Measurements from ENCODE around the gene NCL. TPM values are rescaled to one million over a fixed set of nuclear protein-coding genes. Genes with fewer than 3 reads are reported as not detected.

Gene NCL
- total and polyA plus RNA-seq, 7 donors, result 221 to 632 (median 382) TPM

DNA sequence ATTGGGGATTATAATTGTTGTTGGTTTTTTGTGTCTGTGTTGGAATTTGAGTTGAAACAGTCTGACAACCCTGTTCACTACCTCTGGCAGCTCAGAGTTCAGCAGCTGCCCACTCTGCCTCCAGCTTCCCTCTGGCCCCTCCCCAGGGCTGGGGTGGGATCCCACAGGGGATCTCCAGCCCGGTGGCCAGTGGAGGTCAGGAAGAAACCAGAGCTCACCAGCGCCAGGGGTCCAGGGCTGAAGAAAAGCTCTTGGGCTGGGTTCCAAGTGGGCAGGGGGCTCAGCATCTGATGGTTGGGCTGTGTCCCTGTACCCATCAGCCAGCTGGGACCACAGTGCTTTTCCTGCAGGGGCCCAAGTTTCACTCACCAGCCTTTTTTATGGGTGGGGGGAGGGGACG is 16.5 kb upstream of the NCL start:
- Histone ChIP-seq H3K27me3 (ENCODE audit: insufficient read depth in 3 of 3, low read length in 2 of 3) (no peaks in the 10 kb centered on the region), H3K4me3 (no peak overlapping the region), H3K27ac (no peak overlapping the region), H3K36me3 (ENCODE audit: insufficient read depth in 1 of 2, low read depth in 1 of 2) (no peaks in the 10 kb centered on the region), H3K4me1 (no peaks in the 10 kb centered on the region), H3K9me3 (no peaks in the 10 kb centered on the region)
- 57 to 72% (median 64%) methylated on average over 3 of the region's 3 CpGs for WGBS, 3 donors
- TF ChIP-seq, protein P1, sequence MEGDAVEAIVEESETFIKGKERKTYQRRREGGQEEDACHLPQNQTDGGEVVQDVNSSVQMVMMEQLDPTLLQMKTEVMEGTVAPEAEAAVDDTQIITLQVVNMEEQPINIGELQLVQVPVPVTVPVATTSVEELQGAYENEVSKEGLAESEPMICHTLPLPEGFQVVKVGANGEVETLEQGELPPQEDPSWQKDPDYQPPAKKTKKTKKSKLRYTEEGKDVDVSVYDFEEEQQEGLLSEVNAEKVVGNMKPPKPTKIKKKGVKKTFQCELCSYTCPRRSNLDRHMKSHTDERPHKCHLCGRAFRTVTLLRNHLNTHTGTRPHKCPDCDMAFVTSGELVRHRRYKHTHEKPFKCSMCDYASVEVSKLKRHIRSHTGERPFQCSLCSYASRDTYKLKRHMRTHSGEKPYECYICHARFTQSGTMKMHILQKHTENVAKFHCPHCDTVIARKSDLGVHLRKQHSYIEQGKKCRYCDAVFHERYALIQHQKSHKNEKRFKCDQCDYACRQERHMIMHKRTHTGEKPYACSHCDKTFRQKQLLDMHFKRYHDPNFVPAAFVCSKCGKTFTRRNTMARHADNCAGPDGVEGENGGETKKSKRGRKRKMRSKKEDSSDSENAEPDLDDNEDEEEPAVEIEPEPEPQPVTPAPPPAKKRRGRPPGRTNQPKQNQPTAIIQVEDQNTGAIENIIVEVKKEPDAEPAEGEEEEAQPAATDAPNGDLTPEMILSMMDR (IDR thresholded peaks at IDR 0.05), result no peak
- intact Hi-C loops (cut with DNase I), result loop anchor here in 1 of 2 donors (5.0 kb wide), 1 partner anchor 77 kb away; no protein-coding TSS in a partner anchor
- DNase-seq (no peak), ATAC-seq (no peak)

DNA sequence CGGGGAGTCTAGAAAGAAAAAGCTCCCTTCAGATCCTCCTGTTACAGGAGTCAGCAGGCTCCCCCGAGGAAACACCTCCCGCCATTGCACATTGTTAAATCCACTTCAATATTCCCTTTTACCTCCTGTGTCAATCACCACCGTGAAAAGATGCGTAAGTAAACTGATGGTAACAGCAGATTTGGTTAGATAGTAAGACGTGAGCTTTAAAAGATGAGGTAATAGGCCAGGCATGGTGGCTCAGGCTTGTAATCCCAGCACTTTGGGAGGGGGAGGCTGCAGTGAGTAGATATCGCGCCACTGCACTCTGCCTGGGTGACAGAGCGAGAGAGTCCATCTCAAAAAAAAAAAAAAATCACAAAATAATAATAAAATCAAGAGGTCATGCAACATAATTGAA is 15.2 kb upstream of the NCL start:
- no peaks in the 10 kb centered on the region for H3K4me1 ChIP-seq
- ATAC-seq (no peak), DNase-seq (no peak)
- no peak overlapping the region for H3K27ac ChIP-seq
- intact Hi-C loops (cut with DNase I), result no loop called here
- H3K9me3 ChIP-seq, result no peaks in the 10 kb centered on the region
- no peaks in the 10 kb centered on the region for H3K36me3 ChIP-seq (ENCODE audit: insufficient read depth in 1 of 2, low read depth in 1 of 2)
- TF ChIP-seq, protein P1 (IDR thresholded peaks at IDR 0.05), result no peak
- WGBS, 3 donors, result 84 to 90% (median 87%) methylated on average over 9 of the region's 9 CpGs
- H3K4me3 ChIP-seq, result no peak overlapping the region
- H3K27me3 ChIP-seq (ENCODE audit: insufficient read depth in 3 of 3, low read length in 2 of 3), result no peaks in the 10 kb centered on the region

DNA sequence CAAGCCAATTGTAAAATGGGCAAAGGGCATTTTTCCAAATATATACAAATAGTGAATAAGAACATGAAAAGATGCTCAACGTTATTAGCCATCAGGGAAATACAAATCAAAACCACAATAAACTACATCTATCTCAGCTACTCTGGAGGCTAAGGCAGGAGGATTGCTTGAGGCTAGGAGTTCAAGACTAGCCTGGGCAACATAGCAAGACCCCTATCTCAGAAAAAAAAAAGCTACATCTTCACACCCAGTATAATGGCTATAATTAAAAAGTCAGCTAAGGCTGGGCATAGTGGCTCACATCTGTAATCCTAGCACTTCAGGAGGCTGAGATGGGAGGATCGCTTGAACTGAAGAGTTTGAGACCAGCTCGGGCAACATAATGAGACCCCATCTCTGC is 12.6 kb upstream of the NCL start:
- ATAC-seq (no peak), DNase-seq (no peak)
- H3K9me3 ChIP-seq, result no peaks in the 10 kb centered on the region
- TF ChIP-seq, protein P1 (IDR thresholded peaks at IDR 0.05), result no peak
- no peak overlapping the region for H3K27ac ChIP-seq
- no peaks in the 10 kb centered on the region for H3K36me3 ChIP-seq (ENCODE audit: insufficient read depth in 1 of 2, low read depth in 1 of 2)
- WGBS, 3 donors, result 78 to 84% (median 83%) methylated on average over 3 of the region's 3 CpGs
- intact Hi-C loops (cut with DNase I), result no loop called here
- H3K27me3 ChIP-seq (ENCODE audit: insufficient read depth in 3 of 3, low read length in 2 of 3), result no peaks in the 10 kb centered on the region
- H3K4me1 ChIP-seq, result no peaks in the 10 kb centered on the region
- no peak overlapping the region for H3K4me3 ChIP-seq

DNA sequence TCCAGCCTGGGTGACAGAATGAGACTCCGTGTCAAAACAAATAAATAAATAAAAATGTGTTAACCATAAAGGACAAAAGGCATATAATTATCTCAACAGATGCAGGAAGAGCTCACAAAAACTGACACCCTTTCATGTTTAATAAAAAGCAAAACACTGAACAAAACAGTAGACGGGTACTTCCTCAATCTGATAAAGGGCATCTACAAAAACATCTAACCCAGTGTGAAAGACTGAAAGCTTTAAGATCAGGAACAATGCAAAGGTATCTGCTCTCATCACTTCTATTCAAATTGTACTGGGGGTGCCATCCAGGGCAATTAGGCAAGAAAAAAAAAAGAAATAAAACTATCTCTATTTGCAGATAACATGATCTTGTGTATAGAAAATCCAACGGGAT is 11.7 kb upstream of the NCL start:
- ATAC-seq, result no peak

DNA sequence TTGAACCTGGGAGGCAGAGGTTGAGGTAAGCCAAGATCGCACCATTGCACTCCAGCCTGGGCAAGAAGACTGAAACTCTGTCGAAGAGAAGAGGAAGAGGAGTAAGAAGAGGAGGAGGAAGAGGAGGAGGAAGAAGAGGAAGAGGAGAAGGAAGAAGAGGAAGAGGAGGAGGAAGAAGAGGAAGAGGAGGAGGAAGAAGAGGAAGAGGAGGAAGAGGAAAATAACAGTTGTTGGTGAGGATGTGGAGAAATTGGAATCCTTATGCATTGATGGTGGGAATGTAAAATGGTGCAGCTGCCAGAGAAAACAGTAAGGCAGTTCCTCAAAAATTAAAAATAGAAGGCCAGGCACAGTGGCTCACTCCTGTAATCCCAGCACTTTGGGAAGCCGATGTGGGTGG is 8.5 kb upstream of the NCL start:
- no peaks in the 10 kb centered on the region for H3K9me3 ChIP-seq
- no peak overlapping the region for H3K27ac ChIP-seq
- no peak overlapping the region for H3K4me3 ChIP-seq
- H3K4me1 ChIP-seq, result no peaks in the 10 kb centered on the region
- ATAC-seq, result no peak
- intact Hi-C loops (cut with DNase I), result no loop called here
- 81 to 91% (median 88%) methylated on average over 3 of the region's 3 CpGs for WGBS, 3 donors
- no peak for DNase-seq
- TF ChIP-seq, protein P1 (IDR thresholded peaks at IDR 0.05), result no peak
- H3K36me3 ChIP-seq (ENCODE audit: insufficient read depth in 1 of 2, low read depth in 1 of 2), result no peaks in the 10 kb centered on the region
- H3K27me3 ChIP-seq (ENCODE audit: insufficient read depth in 3 of 3, low read length in 2 of 3), result no peaks in the 10 kb centered on the region

More for the DNA sequence above, 11.7 kb upstream of the NCL start:
- Histone ChIP-seq H3K27ac (no peak overlapping the region), H3K36me3 (ENCODE audit: insufficient read depth in 1 of 2, low read depth in 1 of 2) (no peaks in the 10 kb centered on the region), H3K4me3 (no peak overlapping the region), H3K4me1 (no peaks in the 10 kb centered on the region), H3K27me3 (ENCODE audit: insufficient read depth in 3 of 3, low read length in 2 of 3) (no peaks in the 10 kb centered on the region), H3K9me3 (no peaks in the 10 kb centered on the region)
- intact Hi-C loops (cut with DNase I), result no loop called here
- TF ChIP-seq, protein P1 (IDR thresholded peaks at IDR 0.05), result no peak
- DNase-seq, result no peak
- WGBS, 3 donors, result 59 to 69% (median 67%) methylated on average over 3 of the region's 3 CpGs

All from psoas muscle (tissue), 8 donors.